ENCODE measurements around the gene FBN2. TPM values are rescaled to one million over a fixed set of nuclear protein-coding genes. Genes with fewer than 3 reads are reported as not detected.
"Not testable (repeated sequence)": the region's sequence is repeated elsewhere in the genome, so short reads cannot be mapped to it uniquely, and the experiment has no call there.

Gene FBN2
- total and polyA plus RNA-seq, 2 experiments from 2014 or later, result 15.2 to 63.2 TPM

DNA sequence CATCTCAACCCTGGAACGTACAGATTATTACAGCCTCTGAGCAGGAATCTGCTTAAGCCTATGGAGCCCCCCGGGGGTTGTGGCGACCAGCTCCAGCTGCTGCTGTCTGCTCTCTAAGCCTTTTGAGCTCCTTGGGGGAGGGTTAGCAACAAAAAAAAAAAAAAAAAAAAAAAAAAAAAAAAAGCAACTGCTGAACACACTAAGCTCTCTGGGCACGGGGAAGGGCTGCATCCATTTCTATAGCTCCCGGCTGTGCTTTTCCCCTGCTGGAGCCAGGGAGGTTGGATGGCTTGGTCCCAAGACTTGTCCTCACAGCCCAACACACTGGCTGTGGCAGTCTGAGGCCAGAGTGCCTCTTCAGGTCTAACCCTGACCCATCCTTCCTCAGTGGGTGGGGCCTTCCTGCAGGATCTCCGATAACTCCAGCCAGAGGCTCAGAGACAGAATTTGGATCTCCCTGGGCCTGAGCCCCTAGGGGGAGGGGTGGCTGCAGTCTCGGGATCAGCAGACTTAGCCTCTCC is 82.1 kb downstream of the FBN2 start:
- no peaks in the 10 kb centered on the region for H3K27me3 ChIP-seq (replicated peaks; ENCODE audit: insufficient read depth)
- no peaks in the 10 kb centered on the region for H3K79me2 ChIP-seq (ENCODE audit: insufficient read depth)
- H3K27ac ChIP-seq, result no peak overlapping the region
- TF ChIP-seq EZH2 (IDR thresholded peaks at IDR 0.05; ENCODE audit: insufficient read depth, poor library complexity, severe bottlenecking), result no peak
- TF ChIP-seq EZH2phosphoT487 (IDR thresholded peaks at IDR 0.05; ENCODE audit: insufficient read depth, low read depth), result no peak
- in situ Hi-C loops (cut with MboI), result no loop called here
- H3K36me3 ChIP-seq (ENCODE audit: low read depth), result no peaks in the 10 kb centered on the region
- H4K20me1 ChIP-seq (ENCODE audit: insufficient read depth), result no peaks in the 10 kb centered on the region
- no peaks in the 10 kb centered on the region for H3K9me2 ChIP-seq (ENCODE audit: insufficient read depth)
- no peak overlapping the region for H3K9ac ChIP-seq
- WGBS, 2 experiments (ENCODE audit: low coverage in 1 of 2, low lambda C conversion rate in 2 of 2, missing lambda C conversion rate in 2 of 2), result 40 to 42% methylated on average over 7 of the region's 7 CpGs
- no peak for DNase-seq
- H3K4me1 ChIP-seq (ENCODE audit: insufficient read depth), result no peaks in the 10 kb centered on the region
- H3K4me3 ChIP-seq, result no peak overlapping the region
- no peak overlapping the region for H2AFZ ChIP-seq
- H3K9me3 ChIP-seq (ENCODE audit: low read depth), result no peaks in the 10 kb centered on the region
- H3F3A ChIP-seq (ENCODE audit: insufficient read depth), result no peaks in the 10 kb centered on the region
- H3K4me2 ChIP-seq (ENCODE audit: unreplicated experiment), result no peak overlapping the region

DNA sequence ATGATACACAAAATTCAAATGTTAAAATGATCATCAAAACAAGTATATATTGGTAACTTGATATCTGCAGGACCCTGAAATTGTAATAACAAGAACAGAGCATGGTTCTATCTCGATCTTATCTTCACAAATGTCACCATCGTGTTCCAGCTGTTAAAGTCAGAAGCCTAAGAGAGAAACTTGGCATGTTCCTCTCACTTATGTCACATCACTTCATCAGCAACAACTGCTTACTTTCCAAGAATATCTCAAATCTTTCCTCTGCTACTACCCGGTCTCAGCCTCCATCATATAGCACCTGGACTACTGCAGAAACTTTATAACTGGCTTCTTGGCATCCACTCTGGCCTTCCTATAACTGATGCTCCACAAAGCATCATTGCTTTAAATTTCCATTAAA is 84.9 kb downstream of the FBN2 start:
- no peaks in the 10 kb centered on the region for H3F3A ChIP-seq (ENCODE audit: insufficient read depth)
- TF ChIP-seq EZH2 (IDR thresholded peaks at IDR 0.05; ENCODE audit: insufficient read depth, poor library complexity, severe bottlenecking), result no peak
- no peak for TF ChIP-seq EZH2phosphoT487 (IDR thresholded peaks at IDR 0.05; ENCODE audit: insufficient read depth, low read depth)
- no peaks in the 10 kb centered on the region for H3K4me1 ChIP-seq (ENCODE audit: insufficient read depth)
- H3K4me3 ChIP-seq, result no peak overlapping the region
- H3K27me3 ChIP-seq (replicated peaks; ENCODE audit: insufficient read depth), result no peaks in the 10 kb centered on the region
- H3K9me2 ChIP-seq (ENCODE audit: insufficient read depth), result no peaks in the 10 kb centered on the region
- no peak overlapping the region for H3K9ac ChIP-seq
- H4K20me1 ChIP-seq (ENCODE audit: insufficient read depth), result no peaks in the 10 kb centered on the region
- no peak overlapping the region for H3K27ac ChIP-seq
- in situ Hi-C loops (cut with MboI), result no loop called here
- WGBS, 2 experiments (ENCODE audit: low coverage in 1 of 2, low lambda C conversion rate in 2 of 2, missing lambda C conversion rate in 2 of 2), result 31 to 33% methylated on average over 3 of the region's 3 CpGs
- H3K4me2 ChIP-seq (ENCODE audit: unreplicated experiment), result no peak overlapping the region
- DNase-seq, result no peak
- no peaks in the 10 kb centered on the region for H3K9me3 ChIP-seq (ENCODE audit: low read depth)
- H2AFZ ChIP-seq, result no peak overlapping the region
- H3K79me2 ChIP-seq (ENCODE audit: insufficient read depth), result no peaks in the 10 kb centered on the region
- H3K36me3 ChIP-seq (ENCODE audit: low read depth), result no peaks in the 10 kb centered on the region

- not testable (repeated sequence) for H3K36me3 ChIP-seq (ENCODE audit: low read depth)
These were observed 90.8 kb downstream of the FBN2 start for GRCh38 chr5:128447224-128447623.

GRCh38 chr5:128441941-128442350 is 96.1 kb downstream of the FBN2 start:
- Histone ChIP-seq H3K9me3 (ENCODE audit: low read depth) (no peaks in the 10 kb centered on the region), H3K79me2 (ENCODE audit: insufficient read depth) (no peaks in the 10 kb centered on the region), H3K27me3 (replicated peaks; ENCODE audit: insufficient read depth) (no peaks in the 10 kb centered on the region), H3K4me1 (ENCODE audit: insufficient read depth) (no peaks in the 10 kb centered on the region), H3K4me3 (no peak overlapping the region), H3K9ac (no peak overlapping the region), H4K20me1 (ENCODE audit: insufficient read depth) (no peaks in the 10 kb centered on the region), H3K4me2 (ENCODE audit: unreplicated experiment) (no peak overlapping the region), H3K9me2 (ENCODE audit: insufficient read depth) (no peaks in the 10 kb centered on the region), H2AFZ (no peak overlapping the region), H3K36me3 (ENCODE audit: low read depth) (0 out of 2 replicates have a peak, but pooled peaks cover 3% of the 10 kb centered on the region), H3F3A (ENCODE audit: insufficient read depth) (no peaks in the 10 kb centered on the region; the same call in 1 of the 2 replicates), H3K27ac (no peak overlapping the region)
- no peak for DNase-seq
- TF ChIP-seq EZH2 (IDR thresholded peaks at IDR 0.05; ENCODE audit: insufficient read depth, poor library complexity, severe bottlenecking), result no peak
- no peak for TF ChIP-seq EZH2phosphoT487 (IDR thresholded peaks at IDR 0.05; ENCODE audit: insufficient read depth, low read depth)
- 28 to 43% methylated on average over 2 of the region's 2 CpGs for WGBS, 2 experiments (ENCODE audit: low coverage in 1 of 2, low lambda C conversion rate in 2 of 2, missing lambda C conversion rate in 2 of 2)
- in situ Hi-C loops (cut with MboI), result no loop called here

More at GRCh38 chr5:128447224-128447623, 90.8 kb downstream of the FBN2 start:
- H3K4me3 ChIP-seq; H3K79me2 ChIP-seq (ENCODE audit: insufficient read depth); H3K27me3 ChIP-seq (replicated peaks; ENCODE audit: insufficient read depth); H3K9me3 ChIP-seq (ENCODE audit: low read depth); H3K4me1 ChIP-seq (ENCODE audit: insufficient read depth); H3F3A ChIP-seq (ENCODE audit: insufficient read depth); H3K9ac ChIP-seq; H3K27ac ChIP-seq; DNase-seq; H4K20me1 ChIP-seq (ENCODE audit: insufficient read depth); H2AFZ ChIP-seq; H3K4me2 ChIP-seq (ENCODE audit: unreplicated experiment); H3K9me2 ChIP-seq (ENCODE audit: insufficient read depth); in situ Hi-C loops (cut with MboI): not testable (repeated sequence)
- WGBS, 2 experiments (ENCODE audit: low coverage in 1 of 2, low lambda C conversion rate in 2 of 2, missing lambda C conversion rate in 2 of 2), result 79 to 81% methylated on average over 10 of the region's 10 CpGs

DNA sequence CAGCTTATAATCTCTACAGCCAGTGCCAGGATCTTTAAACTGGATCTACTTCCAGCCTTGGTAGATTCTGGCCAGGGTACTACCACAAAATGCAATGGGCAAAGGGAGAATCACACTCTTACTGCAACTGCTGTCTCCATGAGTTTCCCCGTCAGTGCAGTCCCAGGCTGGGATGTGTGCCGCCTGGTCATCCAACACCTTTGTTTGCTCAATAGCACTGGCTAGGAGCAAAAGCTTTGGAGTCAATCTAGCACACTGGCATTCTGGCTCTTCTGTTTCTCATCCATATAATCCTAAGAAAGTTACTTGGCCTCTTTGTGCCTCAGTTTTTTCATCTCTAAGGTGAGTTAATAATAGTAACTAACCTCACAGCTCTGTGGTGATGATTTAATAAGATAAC is 96.9 kb downstream of the FBN2 start:
- H4K20me1 ChIP-seq (ENCODE audit: insufficient read depth), result no peaks in the 10 kb centered on the region
- DNase-seq, result no peak
- H3K4me1 ChIP-seq (ENCODE audit: insufficient read depth), result 0 out of 2 replicates have a peak, but pooled peaks cover 3% of the 10 kb centered on the region
- no peak for TF ChIP-seq EZH2phosphoT487 (IDR thresholded peaks at IDR 0.05; ENCODE audit: insufficient read depth, low read depth)
- no peak for TF ChIP-seq EZH2 (IDR thresholded peaks at IDR 0.05; ENCODE audit: insufficient read depth, poor library complexity, severe bottlenecking)
- 0 out of 2 replicates have a peak, but pooled peaks cover 3% of the 10 kb centered on the region for H3K36me3 ChIP-seq (ENCODE audit: low read depth)
- in situ Hi-C loops (cut with MboI), result no loop called here
- H2AFZ ChIP-seq, result no peak overlapping the region
- no peak overlapping the region for H3K4me3 ChIP-seq
- 69 to 85% methylated on average over 2 of the region's 2 CpGs for WGBS, 2 experiments (ENCODE audit: low coverage in 1 of 2, low lambda C conversion rate in 2 of 2, missing lambda C conversion rate in 2 of 2)
- no peak overlapping the region for H3K9ac ChIP-seq
- no peaks in the 10 kb centered on the region for H3K79me2 ChIP-seq (ENCODE audit: insufficient read depth)
- no peaks in the 10 kb centered on the region for H3K9me3 ChIP-seq (ENCODE audit: low read depth)
- no peaks in the 10 kb centered on the region for H3K9me2 ChIP-seq (ENCODE audit: insufficient read depth)
- H3K27ac ChIP-seq, result no peak overlapping the region
- no peak overlapping the region for H3K4me2 ChIP-seq (ENCODE audit: unreplicated experiment)
- H3F3A ChIP-seq (ENCODE audit: insufficient read depth), result no peaks in the 10 kb centered on the region; the same call in 1 of the 2 replicates
- H3K27me3 ChIP-seq (replicated peaks; ENCODE audit: insufficient read depth), result no peaks in the 10 kb centered on the region
